ENCODE results near the gene USH1C.

Gene USH1C

DNA sequence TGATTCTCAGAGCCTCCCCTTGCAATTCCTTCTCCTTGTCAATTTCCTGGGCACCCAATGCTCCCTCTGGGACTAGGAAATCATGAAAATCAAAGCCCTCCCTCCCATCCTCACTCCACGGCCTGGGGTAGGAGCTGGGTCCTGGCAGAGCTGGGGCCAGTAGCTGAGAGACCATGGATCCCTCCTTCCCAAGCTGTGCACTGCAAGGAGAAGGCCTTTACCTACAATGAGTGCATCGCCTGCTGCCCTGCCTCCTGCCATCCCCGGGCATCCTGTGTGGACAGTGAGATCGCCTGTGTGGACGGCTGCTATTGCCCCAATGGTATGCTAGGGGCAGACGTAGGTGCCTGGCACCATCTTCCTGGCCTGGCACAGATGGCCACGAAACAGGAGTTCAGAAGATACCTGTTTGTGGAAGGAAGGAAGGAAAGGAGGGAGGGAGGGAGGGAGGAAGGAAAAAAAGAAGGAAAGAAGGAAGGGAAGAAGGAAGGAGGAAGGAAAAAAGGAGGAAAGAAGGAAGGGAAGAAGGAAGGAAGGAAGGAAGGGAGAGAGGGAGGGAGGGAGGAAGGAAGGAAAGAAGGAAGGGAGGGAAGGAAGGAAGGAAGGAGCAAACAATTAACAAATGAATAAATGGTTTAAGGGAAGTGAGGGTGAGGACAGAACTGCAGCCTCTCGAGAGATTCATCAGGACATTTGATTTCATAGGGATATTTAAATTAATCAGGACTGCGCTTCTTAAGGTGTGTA, 15.3 kb upstream of the USH1C start:
- TF ChIP-seq CREB5 (CRISPR knock-in tag; IDR thresholded peaks at IDR 0.05; ENCODE audit: low read depth) = no peak
- no peak for TF ChIP-seq PPARA (CRISPR knock-in tag; IDR thresholded peaks at IDR 0.05; ENCODE audit: borderline replicate concordance)
- ATAC-seq = no peak

DNA sequence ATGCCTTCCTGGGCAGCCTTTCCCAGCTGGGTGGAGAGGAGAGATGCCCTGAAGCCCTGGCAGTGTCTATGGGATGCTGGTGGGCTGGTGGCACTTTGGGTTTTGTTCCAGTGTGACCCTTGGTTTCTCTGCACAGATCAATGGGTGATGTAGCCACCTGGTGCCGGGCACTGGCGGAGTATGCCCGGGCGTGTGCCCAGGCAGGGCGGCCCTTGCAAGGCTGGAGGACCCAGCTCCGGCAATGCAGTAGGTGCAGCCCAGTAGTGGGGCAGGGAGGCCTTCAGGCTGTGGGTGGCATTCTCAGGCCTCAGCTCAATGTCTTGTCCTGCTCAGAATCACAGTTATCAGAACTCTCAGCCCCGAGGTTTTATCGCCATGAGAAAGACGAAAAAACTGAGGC, 14.7 kb upstream of the USH1C start:
- ATAC-seq = no peak
- TF ChIP-seq PPARA (CRISPR knock-in tag; IDR thresholded peaks at IDR 0.05; ENCODE audit: borderline replicate concordance) (no peak), RARB (CRISPR knock-in tag; IDR thresholded peaks at IDR 0.05) (no peak), SNAI2 (CRISPR knock-in tag; IDR thresholded peaks at IDR 0.05) (no peak), ZFP3 (CRISPR knock-in tag; IDR thresholded peaks at IDR 0.05) (no peak), TOX (CRISPR knock-in tag; IDR thresholded peaks at IDR 0.05; ENCODE audit: borderline replicate concordance) (no peak), ARNTL (CRISPR knock-in tag; IDR thresholded peaks at IDR 0.05; ENCODE audit: borderline replicate concordance, low read depth) (no peak), ISL1 (CRISPR knock-in tag; IDR thresholded peaks at IDR 0.05) (no peak)

DNA sequence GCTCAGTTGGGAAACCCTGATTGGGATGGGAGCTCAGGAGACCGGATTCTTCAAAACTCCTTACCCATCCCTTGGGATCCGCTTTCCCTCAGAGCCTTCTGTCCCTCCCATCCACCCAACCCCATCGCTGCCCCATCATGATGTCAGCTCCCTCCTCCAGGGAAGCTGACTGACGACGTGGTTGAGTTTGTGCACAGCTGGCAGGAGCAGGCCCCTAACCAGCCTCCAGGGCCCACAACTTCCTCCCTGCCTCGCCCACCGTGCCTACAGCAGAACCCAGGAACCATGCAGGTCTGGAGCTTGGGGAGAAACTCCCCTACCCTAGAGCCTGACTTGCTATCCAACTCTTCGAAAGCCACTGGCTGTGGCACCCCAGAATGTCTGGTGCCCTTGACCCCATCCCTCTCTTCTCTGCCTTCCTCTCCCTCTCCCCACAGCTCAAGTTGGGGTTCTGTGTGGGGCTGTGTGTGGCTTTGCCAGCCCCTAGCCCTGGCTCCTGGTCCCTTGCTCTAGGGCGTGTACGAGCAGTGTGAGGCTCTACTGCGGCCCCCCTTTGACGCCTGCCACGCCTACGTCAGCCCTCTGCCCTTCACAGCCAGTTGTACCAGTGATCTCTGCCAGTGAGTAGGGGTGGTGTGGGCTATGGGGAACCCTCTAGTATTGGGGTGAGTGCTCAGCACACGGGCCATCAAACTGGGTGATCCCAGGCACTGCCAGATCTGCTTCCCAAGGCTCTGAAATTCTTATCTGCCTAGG, 14.0 kb upstream of the USH1C start:
- ATAC-seq = no peak
- TF ChIP-seq SNAI2 (CRISPR knock-in tag; IDR thresholded peaks at IDR 0.05) (no peak), ESRRG (CRISPR knock-in tag; IDR thresholded peaks at IDR 0.05) (no peak), ISL1 (CRISPR knock-in tag; IDR thresholded peaks at IDR 0.05) (no peak), ZFP3 (CRISPR knock-in tag; IDR thresholded peaks at IDR 0.05) (no peak), CSDC2 (CRISPR knock-in tag; IDR thresholded peaks at IDR 0.05) (no peak), ZC3H10 (CRISPR knock-in tag; IDR thresholded peaks at IDR 0.05) (no peak), PPARA (CRISPR knock-in tag; IDR thresholded peaks at IDR 0.05; ENCODE audit: borderline replicate concordance) (no peak), POU6F1 (CRISPR knock-in tag; IDR thresholded peaks at IDR 0.05; ENCODE audit: borderline replicate concordance, low read depth) (no peak), RARB (CRISPR knock-in tag; IDR thresholded peaks at IDR 0.05) (no peak), PATZ1 (CRISPR knock-in tag; IDR thresholded peaks at IDR 0.05; ENCODE audit: borderline replicate concordance) (no peak), ZNF70 (CRISPR knock-in tag; IDR thresholded peaks at IDR 0.05) (no peak), BACH2 (CRISPR knock-in tag; IDR thresholded peaks at IDR 0.05; ENCODE audit: borderline replicate concordance) (no peak), CSRNP3 (CRISPR knock-in tag; IDR thresholded peaks at IDR 0.05) (no peak), CREB5 (CRISPR knock-in tag; IDR thresholded peaks at IDR 0.05; ENCODE audit: low read depth) (no peak), ZNF8 (CRISPR knock-in tag; IDR thresholded peaks at IDR 0.05) (no peak), GLIS3 (CRISPR knock-in tag; IDR thresholded peaks at IDR 0.05) (no peak), ZNF565 (CRISPR knock-in tag; conservative IDR thresholded peaks at IDR 0.05; ENCODE audit: low read depth) (no peak), ZFP30 (CRISPR knock-in tag; IDR thresholded peaks at IDR 0.05) (no peak)
- TF ChIP-seq, protein P1, sequence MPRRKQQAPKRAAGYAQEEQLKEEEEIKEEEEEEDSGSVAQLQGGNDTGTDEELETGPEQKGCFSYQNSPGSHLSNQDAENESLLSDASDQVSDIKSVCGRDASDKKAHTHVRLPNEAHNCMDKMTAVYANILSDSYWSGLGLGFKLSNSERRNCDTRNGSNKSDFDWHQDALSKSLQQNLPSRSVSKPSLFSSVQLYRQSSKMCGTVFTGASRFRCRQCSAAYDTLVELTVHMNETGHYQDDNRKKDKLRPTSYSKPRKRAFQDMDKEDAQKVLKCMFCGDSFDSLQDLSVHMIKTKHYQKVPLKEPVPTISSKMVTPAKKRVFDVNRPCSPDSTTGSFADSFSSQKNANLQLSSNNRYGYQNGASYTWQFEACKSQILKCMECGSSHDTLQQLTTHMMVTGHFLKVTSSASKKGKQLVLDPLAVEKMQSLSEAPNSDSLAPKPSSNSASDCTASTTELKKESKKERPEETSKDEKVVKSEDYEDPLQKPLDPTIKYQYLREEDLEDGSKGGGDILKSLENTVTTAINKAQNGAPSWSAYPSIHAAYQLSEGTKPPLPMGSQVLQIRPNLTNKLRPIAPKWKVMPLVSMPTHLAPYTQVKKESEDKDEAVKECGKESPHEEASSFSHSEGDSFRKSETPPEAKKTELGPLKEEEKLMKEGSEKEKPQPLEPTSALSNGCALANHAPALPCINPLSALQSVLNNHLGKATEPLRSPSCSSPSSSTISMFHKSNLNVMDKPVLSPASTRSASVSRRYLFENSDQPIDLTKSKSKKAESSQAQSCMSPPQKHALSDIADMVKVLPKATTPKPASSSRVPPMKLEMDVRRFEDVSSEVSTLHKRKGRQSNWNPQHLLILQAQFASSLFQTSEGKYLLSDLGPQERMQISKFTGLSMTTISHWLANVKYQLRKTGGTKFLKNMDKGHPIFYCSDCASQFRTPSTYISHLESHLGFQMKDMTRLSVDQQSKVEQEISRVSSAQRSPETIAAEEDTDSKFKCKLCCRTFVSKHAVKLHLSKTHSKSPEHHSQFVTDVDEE (CRISPR knock-in tag; IDR thresholded peaks at IDR 0.05) = no peak

All from SK-N-SH treated with all-trans-retinoic acid at 6 μM for 48 hours (cell line).